Mesenchymal stem cell (in vitro differentiated cells and primary cell): ENCODE data around the gene ACADL.

Experiments used
- DNase-seq: peaks from one replicate; pipeline ENCODE4 v3.0.0-alpha.2; 2013
- H2AFZ ChIP-seq: one replicate; pipeline ENCODE4 v1.6.1; 2013; ENCODE audit warnings: low read depth, mild to moderate bottlenecking, control low read depth, inconsistent platforms, low read length, moderate library complexity
- H2AK5ac ChIP-seq: 2 replicates; pipeline ENCODE4 v1.6.1; 2013; ENCODE audit warnings: low read length, moderate library complexity, mild to moderate bottlenecking, inconsistent platforms; ENCODE audit not compliant: severe bottlenecking
- H2BK120ac ChIP-seq: one replicate; pipeline ENCODE4 v1.6.1; 2013; ENCODE audit warnings: low read depth, mild to moderate bottlenecking, inconsistent platforms, low read length, moderate library complexity
- H2BK12ac ChIP-seq, 2 experiments: one replicate each; pipeline ENCODE4 v1.6.1; 2013; ENCODE audit warnings: inconsistent platforms in 2 of 2, low read length in 2 of 2, mild to moderate bottlenecking in 2 of 2, moderate library complexity in 2 of 2, control low read depth in 1 of 2
- H2BK15ac ChIP-seq: one replicate; pipeline ENCODE4 v1.6.1; 2013; ENCODE audit warnings: mild to moderate bottlenecking, low read depth, inconsistent platforms; ENCODE audit not compliant: poor library complexity, severe bottlenecking
- H2BK5ac ChIP-seq: 2 replicates; pipeline ENCODE4 v1.6.1; 2013; ENCODE audit warnings: low read depth, mild to moderate bottlenecking, low read length, control low read depth, inconsistent platforms; ENCODE audit not compliant: poor library complexity, severe bottlenecking
- H3K14ac ChIP-seq, 2 experiments: one replicate each; pipeline ENCODE4 v1.6.1; 2013; ENCODE audit warnings: inconsistent platforms in 2 of 2, low read length in 2 of 2, control low read depth in 1 of 2, mild to moderate bottlenecking in 1 of 2, moderate library complexity in 1 of 2
- H3K18ac ChIP-seq, 2 experiments: one replicate each; pipeline ENCODE4 v1.6.1; 2013; ENCODE audit warnings: inconsistent platforms in 2 of 2, low read length in 2 of 2, control low read depth in 1 of 2, low read depth in 1 of 2, mild to moderate bottlenecking in 1 of 2
- H3K23ac ChIP-seq, 2 experiments: one replicate each; pipeline ENCODE4 v1.6.1; 2013; ENCODE audit warnings: inconsistent platforms in 2 of 2, low read length in 2 of 2, mild to moderate bottlenecking in 2 of 2, moderate library complexity in 2 of 2, control low read depth in 1 of 2
- H3K27ac ChIP-seq: 2 replicates; pipeline ENCODE4 v1.5.1; 2013; ENCODE audit warnings: mild to moderate bottlenecking, moderate library complexity, low read length, control low read depth, inconsistent platforms; ENCODE audit not compliant: poor library complexity, severe bottlenecking
- H3K27me3 ChIP-seq, 2 experiments: 2 replicates each; pipeline versions ENCODE4 v1.6.1 to v1.7.0; 2013; ENCODE audit warnings: low read length in 2 of 2, mild to moderate bottlenecking in 2 of 2, moderate library complexity in 2 of 2, control low read depth in 1 of 2, inconsistent platforms in 1 of 2; ENCODE audit not compliant: control insufficient read depth in 1 of 2, insufficient read depth in 1 of 2
- H3K36me3 ChIP-seq, 2 experiments: 2 replicates each; pipeline versions ENCODE4 v1.6.1 to v1.7.0; 2013; ENCODE audit warnings: low read length in 2 of 2, control low read depth in 1 of 2, inconsistent platforms in 1 of 2, low read depth in 1 of 2, mild to moderate bottlenecking in 1 of 2; ENCODE audit not compliant: insufficient read depth in 2 of 2, control insufficient read depth in 1 of 2
- H3K4ac ChIP-seq, 2 experiments: one replicate each; pipeline ENCODE4 v1.6.1; 2013; ENCODE audit warnings: inconsistent platforms in 2 of 2, low read length in 2 of 2, mild to moderate bottlenecking in 2 of 2, moderate library complexity in 2 of 2, control low read depth in 1 of 2, low read depth in 1 of 2
- H3K4me1 ChIP-seq: 2 replicates; pipeline ENCODE4 v1.6.1; 2013; ENCODE audit warnings: low read depth, low read length, control low read depth; ENCODE audit not compliant: control insufficient read depth, insufficient read depth
- H3K4me2 ChIP-seq: 2 replicates; pipeline ENCODE4 v1.6.1; 2013; ENCODE audit warnings: low read length, mild to moderate bottlenecking, inconsistent platforms; ENCODE audit not compliant: poor library complexity, severe bottlenecking
- H3K4me3 ChIP-seq, 2 experiments: 2 replicates each; pipeline versions ENCODE4 v1.5.1 to v1.7.0; 2013; ENCODE audit warnings: low read length in 2 of 2, mild to moderate bottlenecking in 2 of 2, control low read depth in 1 of 2, low read depth in 1 of 2; ENCODE audit not compliant: insufficient read depth in 1 of 2
- H3K79me1 ChIP-seq: replicated peaks from 2 replicates; pipeline ENCODE4 v1.6.1; 2013; ENCODE audit warnings: mild to moderate bottlenecking, control low read depth, low read length, inconsistent platforms; ENCODE audit not compliant: poor library complexity, severe bottlenecking
- H3K9ac ChIP-seq: 2 replicates; pipeline ENCODE4 v1.7.0; 2013; ENCODE audit warnings: mild to moderate bottlenecking, low read length, moderate library complexity
- H3K9me3 ChIP-seq: 2 replicates; pipeline ENCODE4 v1.7.0; 2013; ENCODE audit warnings: mild to moderate bottlenecking, low read length; ENCODE audit not compliant: control insufficient read depth
- H4K8ac ChIP-seq: one replicate; pipeline ENCODE4 v1.6.1; 2013; ENCODE audit warnings: inconsistent platforms, mild to moderate bottlenecking, low read length, moderate library complexity
- H4K91ac ChIP-seq: one replicate; pipeline ENCODE4 v1.6.1; 2013; ENCODE audit warnings: mild to moderate bottlenecking, low read length, inconsistent platforms
- WGBS: methylation state at CpG from one replicate; pipeline ENCODE4 v1.1.7; 2013; ENCODE audit warnings: mixed read lengths; 5-methylcytosine and 5-hydroxymethylcytosine counted together

ACADL gene

GRCh38 chr2:210267698-210268097 is 42.5 kb upstream of the ACADL start:
- H3K18ac ChIP-seq = no peak overlapping the region
- no peak for DNase-seq
- no peaks in the 10 kb centered on the region for H3K36me3 ChIP-seq
- no peaks in the 10 kb centered on the region for H3K27me3 ChIP-seq
- no peaks in the 10 kb centered on the region for H3K9me3 ChIP-seq
- no peak overlapping the region for H2AK5ac ChIP-seq
- no peak overlapping the region for H2AFZ ChIP-seq
- no peak overlapping the region for H3K9ac ChIP-seq
- no peak overlapping the region for H3K4ac ChIP-seq
- no peak overlapping the region for H3K4me2 ChIP-seq
- no peak overlapping the region for H2BK5ac ChIP-seq
- no peaks in the 10 kb centered on the region for H3K4me1 ChIP-seq
- H2BK12ac ChIP-seq = no peak overlapping the region
- WGBS = 60% methylated on average over 1 of the region's 1 CpG
- no peak overlapping the region for H3K14ac ChIP-seq
- no peaks in the 10 kb centered on the region for H3K79me1 ChIP-seq
- no peak overlapping the region for H3K27ac ChIP-seq
- H4K8ac ChIP-seq = no peak overlapping the region
- no peak overlapping the region for H2BK15ac ChIP-seq
- H2BK120ac ChIP-seq = no peak overlapping the region
- no peak overlapping the region for H3K4me3 ChIP-seq
- no peak overlapping the region for H4K91ac ChIP-seq
- no peak overlapping the region for H3K23ac ChIP-seq

DNA sequence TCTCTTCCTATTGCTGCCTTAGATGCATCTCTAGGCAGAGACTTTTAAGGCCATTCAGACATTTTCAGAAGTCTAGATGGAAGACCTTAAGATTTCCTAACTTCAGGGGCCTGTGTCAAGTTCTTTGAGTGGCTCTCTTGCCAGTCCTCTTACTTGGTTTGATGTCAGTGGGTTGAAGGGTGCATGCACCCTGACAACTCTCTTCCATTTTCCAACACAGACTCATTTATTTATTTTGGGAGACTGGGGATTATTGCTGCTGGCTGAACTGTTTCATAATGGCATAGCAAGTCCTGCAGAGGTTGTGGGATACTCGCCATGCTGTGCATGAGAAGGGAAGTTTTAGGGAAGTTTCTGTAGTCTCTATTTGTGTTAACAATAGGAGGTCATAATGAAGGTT is 39.0 kb upstream of the ACADL start:
- no peak overlapping the region for H3K4me2 ChIP-seq
- H2BK15ac ChIP-seq = no peak overlapping the region
- H3K36me3 ChIP-seq = no peaks in the 10 kb centered on the region
- WGBS = 67% methylated on average over 1 of the region's 1 CpG
- no peak for DNase-seq
- no peak overlapping the region for H2BK12ac ChIP-seq
- no peak overlapping the region for H3K14ac ChIP-seq
- H3K27ac ChIP-seq = no peak overlapping the region
- H2BK120ac ChIP-seq = no peak overlapping the region
- no peaks in the 10 kb centered on the region for H3K9me3 ChIP-seq
- H2BK5ac ChIP-seq = no peak overlapping the region
- no peaks in the 10 kb centered on the region for H3K4me1 ChIP-seq
- no peak overlapping the region for H2AK5ac ChIP-seq
- H3K4ac ChIP-seq = no peak overlapping the region
- H3K27me3 ChIP-seq = no peaks in the 10 kb centered on the region
- no peak overlapping the region for H3K23ac ChIP-seq
- no peak overlapping the region for H4K91ac ChIP-seq
- no peak overlapping the region for H3K18ac ChIP-seq
- H4K8ac ChIP-seq = no peak overlapping the region
- H3K79me1 ChIP-seq = no peaks in the 10 kb centered on the region
- no peak overlapping the region for H3K9ac ChIP-seq
- H3K4me3 ChIP-seq = no peak overlapping the region
- no peak overlapping the region for H2AFZ ChIP-seq

DNA sequence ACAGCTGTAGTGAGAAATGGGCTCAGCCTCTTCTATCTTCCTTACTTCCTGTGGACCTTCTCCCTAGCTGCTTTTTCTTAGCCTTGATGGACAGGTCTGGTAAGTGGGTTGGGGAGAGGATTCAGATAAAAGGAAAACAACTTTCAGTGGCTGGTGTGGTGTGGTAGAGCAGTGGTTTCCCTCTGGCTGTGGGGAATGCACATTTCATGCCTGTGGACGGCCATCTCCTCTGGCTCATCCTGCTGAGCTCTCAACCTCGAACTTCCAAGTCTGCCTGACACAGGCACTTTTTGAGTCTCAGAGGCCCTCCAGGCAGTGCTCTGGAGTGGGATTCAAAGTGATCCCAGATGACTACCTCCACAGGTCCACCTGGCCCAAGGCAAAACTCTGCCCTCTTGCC is 38.6 kb upstream of the ACADL start:
- H4K8ac ChIP-seq = no peak overlapping the region
- no peaks in the 10 kb centered on the region for H3K79me1 ChIP-seq
- H2AK5ac ChIP-seq = no peak overlapping the region
- 86% methylated on average over 2 of the region's 2 CpGs for WGBS
- H3K4me2 ChIP-seq = no peak overlapping the region
- H4K91ac ChIP-seq = no peak overlapping the region
- H3K4me1 ChIP-seq = no peaks in the 10 kb centered on the region
- H3K4me3 ChIP-seq = no peak overlapping the region
- no peak overlapping the region for H2BK15ac ChIP-seq
- no peak overlapping the region for H3K18ac ChIP-seq
- no peak overlapping the region for H3K9ac ChIP-seq
- H2BK5ac ChIP-seq = no peak overlapping the region
- no peak overlapping the region for H2BK12ac ChIP-seq
- no peaks in the 10 kb centered on the region for H3K9me3 ChIP-seq
- H3K36me3 ChIP-seq = no peaks in the 10 kb centered on the region
- DNase-seq = no peak
- no peak overlapping the region for H2AFZ ChIP-seq
- H3K23ac ChIP-seq = no peak overlapping the region
- no peak overlapping the region for H2BK120ac ChIP-seq
- H3K27me3 ChIP-seq = no peaks in the 10 kb centered on the region
- no peak overlapping the region for H3K14ac ChIP-seq
- no peak overlapping the region for H3K4ac ChIP-seq
- H3K27ac ChIP-seq = no peak overlapping the region

DNA sequence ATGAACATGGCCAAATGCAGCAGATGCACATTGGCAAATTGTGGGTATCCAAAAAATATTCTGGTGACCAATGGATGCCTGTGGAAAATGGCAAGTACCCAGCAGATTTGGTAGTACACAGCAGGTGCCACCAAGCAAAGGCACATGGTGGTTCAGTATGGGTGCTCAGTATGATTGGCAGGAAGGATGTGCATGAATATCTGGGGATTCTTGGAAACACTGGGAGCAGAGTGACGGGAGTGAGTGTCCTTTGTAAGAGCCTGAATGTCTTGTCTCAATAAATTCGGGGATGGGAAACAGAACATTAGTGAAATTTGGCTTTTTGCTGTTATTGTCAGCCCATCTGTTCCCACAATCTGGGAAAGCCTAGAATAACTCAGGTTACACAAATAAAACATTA is 36.8 kb upstream of the ACADL start:
- H4K91ac ChIP-seq = no peak overlapping the region
- H3K9me3 ChIP-seq = no peaks in the 10 kb centered on the region
- H3K4me1 ChIP-seq = no peaks in the 10 kb centered on the region
- H2AFZ ChIP-seq = no peak overlapping the region
- no peak overlapping the region for H3K4ac ChIP-seq
- H3K27ac ChIP-seq = no peak overlapping the region
- H2AK5ac ChIP-seq = no peak overlapping the region
- H4K8ac ChIP-seq = no peak overlapping the region
- no peak overlapping the region for H2BK12ac ChIP-seq
- H3K36me3 ChIP-seq = no peaks in the 10 kb centered on the region
- no peak overlapping the region for H2BK5ac ChIP-seq
- 45% methylated on average over 1 of the region's 2 CpGs for WGBS
- no peak overlapping the region for H3K4me2 ChIP-seq
- H3K4me3 ChIP-seq = no peak overlapping the region
- H3K23ac ChIP-seq = no peak overlapping the region
- DNase-seq = no peak
- no peak overlapping the region for H2BK120ac ChIP-seq
- no peak overlapping the region for H2BK15ac ChIP-seq
- H3K14ac ChIP-seq = no peak overlapping the region
- no peak overlapping the region for H3K18ac ChIP-seq
- no peaks in the 10 kb centered on the region for H3K27me3 ChIP-seq
- no peak overlapping the region for H3K9ac ChIP-seq
- no peaks in the 10 kb centered on the region for H3K79me1 ChIP-seq
